CD4-positive, alpha-beta T cell (primary cell): ENCODE measurements around the gene CD44. TPM values are rescaled to one million over a fixed set of nuclear protein-coding genes. Genes with fewer than 3 reads are reported as not detected.
A peak's percentile ranks its signal among the peaks of the same experiment; 100 is the strongest.
"Not testable (repeated sequence)": the region's sequence is repeated elsewhere in the genome, so short reads cannot be mapped to it uniquely, and the experiment has no call there.

Experiments used
- ATAC-seq: fragments of 200-7000 bp; cut with Tn5 transposase; one replicate; pipeline ENCODE4 v1.10.0; 2022; ENCODE audit warnings: mild to moderate bottlenecking; ENCODE audit not compliant: poor library complexity
- CTCF ChIA-PET: fragments of 350-600 bp; sonication (Branson Sonifier 250); formaldehyde crosslinking; loops from one replicate; lab custom pipeline; 2021; ENCODE audit warnings: antibody characterized with exemption, inconsistent platforms; lab: Charles Lee
- POLR2A ChIA-PET: fragments of 350-600 bp; sonication (Branson Sonifier 250); formaldehyde crosslinking; loops from one replicate; lab custom pipeline; 2021; ENCODE audit warnings: antibody characterized with exemption, inconsistent platforms; lab: Charles Lee
- DNase-seq, 14 experiments: peaks; one replicate each; pipeline ENCODE4 v3.0.0-alpha.2; 2013 to 2020; ENCODE audit warnings: mixed read lengths in 2 of 14
- H3K27ac ChIP-seq, 2 donors: one replicate each; pipeline versions ENCODE4 v1.5.1 to v1.7.0; 2013; ENCODE audit warnings: low read length in 2 of 2, low read depth in 1 of 2, mild to moderate bottlenecking in 1 of 2
- H3K27me3 ChIP-seq, 2 experiments: 1 replicate in 1 of 2; 2 replicates in 1 of 2; pipeline versions ENCODE4 v1.6.1 to v1.7.0; 2013; ENCODE audit warnings: low read length in 2 of 2, control low read depth in 1 of 2, mild to moderate bottlenecking in 1 of 2, moderate library complexity in 1 of 2; ENCODE audit not compliant: insufficient read depth in 2 of 2, control insufficient read depth in 1 of 2
- H3K36me3 ChIP-seq: one replicate; pipeline ENCODE4 v1.6.1; 2013; ENCODE audit warnings: low read length, control low read depth; ENCODE audit not compliant: insufficient read depth
- H3K4me1 ChIP-seq: one replicate; pipeline ENCODE4 v1.6.1; 2013; ENCODE audit warnings: low read length, control low read depth; ENCODE audit not compliant: insufficient read depth
- H3K4me3 ChIP-seq: one replicate; pipeline ENCODE4 v1.5.1; 2013; ENCODE audit warnings: mild to moderate bottlenecking, low read length, moderate library complexity
- H3K9me3 ChIP-seq, 2 experiments: 1 replicate in 1 of 2; 2 replicates in 1 of 2; pipeline versions ENCODE4 v1.6.1 to v1.7.0; 2013; ENCODE audit warnings: low read length in 2 of 2, mild to moderate bottlenecking in 2 of 2, control low read depth in 1 of 2, moderate library complexity in 1 of 2; ENCODE audit not compliant: control insufficient read depth in 1 of 2, insufficient read depth in 1 of 2
- H3K27ac Mint-ChIP-seq: one replicate; pipeline ENCODE4 v1.8.0; 2020; ENCODE audit warnings: mixed read lengths
- H3K27me3 Mint-ChIP-seq: one replicate; pipeline ENCODE4 v1.8.0; 2021; ENCODE audit warnings: mixed read lengths
- H3K36me3 Mint-ChIP-seq: one replicate; pipeline ENCODE4 v1.8.0; 2021; ENCODE audit warnings: low read depth, mixed read lengths
- H3K4me1 Mint-ChIP-seq: one replicate; pipeline ENCODE4 v1.8.0; 2021; ENCODE audit warnings: low read depth, mixed read lengths
- H3K4me3 Mint-ChIP-seq: one replicate; pipeline ENCODE4 v1.8.0; 2020; ENCODE audit warnings: mild to moderate bottlenecking, mixed read lengths
- H3K9me3 Mint-ChIP-seq: one replicate; pipeline ENCODE4 v1.8.0; 2020; ENCODE audit warnings: mixed read lengths
- intact Hi-C, 2 experiments: fragments of 100-400 bp; cut with DNase I in 1 of 2; cut with micrococcal nuclease in 1 of 2; formaldehyde crosslinking; loops; one replicate each; pipeline versions ENCODE4 v1.15.1 to v1.9.0; 2023 to 2025; cut with DNase I, micrococcal nuclease
- polyA plus RNA-seq, 2 donors: library from polyadenylated mRNA; unstranded; fragments of 120-200 nt; gene quantifications; one replicate each; pipeline ENCODE4 v1.2.1, GENCODE V29; 2013
- total RNA-seq, 174 experiments: library from RNA in 2 of 174; stranded (reverse) in 2 of 174; gene quantifications; one replicate each; pipeline ENCODE4 v1.2.3 and lab custom pipeline; 2021 to 2026
- TF ChIP-seq, protein P1 (sequence below): fragments of 200-600 bp; IDR thresholded peaks from one replicate; pipeline ENCODE4 v1.8.0; 2022; ENCODE audit warnings: antibody characterized with exemption, mild to moderate bottlenecking

CD44 gene
- 1,000 to 10,000 TPM; 1,283 to 1,330 TPM for total RNA-seq
- polyA plus RNA-seq (2013, experiment 1 of 2) = 511 TPM
- polyA plus RNA-seq (2013, experiment 2 of 2) = 482 TPM
- total RNA-seq (lab: John Stamatoyannopoulos, UW) = 148 to 3,107 (median 876) reads per million in 172 experiments

DNA sequence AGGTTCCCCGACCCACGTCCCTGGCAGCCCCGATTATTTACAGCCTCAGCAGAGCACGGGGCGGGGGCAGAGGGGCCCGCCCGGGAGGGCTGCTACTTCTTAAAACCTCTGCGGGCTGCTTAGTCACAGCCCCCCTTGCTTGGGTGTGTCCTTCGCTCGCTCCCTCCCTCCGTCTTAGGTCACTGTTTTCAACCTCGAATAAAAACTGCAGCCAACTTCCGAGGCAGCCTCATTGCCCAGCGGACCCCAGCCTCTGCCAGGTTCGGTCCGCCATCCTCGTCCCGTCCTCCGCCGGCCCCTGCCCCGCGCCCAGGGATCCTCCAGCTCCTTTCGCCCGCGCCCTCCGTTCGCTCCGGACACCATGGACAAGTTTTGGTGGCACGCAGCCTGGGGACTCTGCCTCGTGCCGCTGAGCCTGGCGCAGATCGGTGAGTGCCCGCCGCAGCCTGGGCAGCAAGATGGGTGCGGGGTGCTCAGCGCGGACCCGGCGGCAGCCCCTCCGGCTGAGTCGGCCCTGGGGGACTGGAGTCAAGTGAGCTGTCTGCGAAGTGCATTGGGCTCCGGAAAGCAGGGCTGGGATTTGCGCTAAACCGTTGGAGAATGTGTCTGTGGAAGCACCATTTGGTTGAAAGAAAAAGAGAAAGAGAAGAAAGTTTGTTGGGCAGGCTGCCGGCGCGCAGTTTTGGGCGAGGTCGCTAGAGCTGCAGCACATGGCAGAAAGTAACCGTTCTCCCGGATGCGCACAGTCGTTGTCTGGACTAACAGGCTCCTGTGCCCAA, at the start of gene CD44:
CD44 (plus strand) TSS at position 229 of the 779 bp plus-strand sequence; CDS start at position 362, 133 bp downstream.
- H3K27me3 ChIP-seq = no peaks in the 10 kb centered on the region
- no peaks in the 10 kb centered on the region for H3K9me3 Mint-ChIP-seq
- intact Hi-C loops = loop anchor here (1.0 to 5.0 kb wide), 5 partner anchors 56 to 142 kb away; no protein-coding TSS in a partner anchor
- DNase-seq = peak; percentile 70 to 95 (median 80)
- no peaks in the 10 kb centered on the region for H3K9me3 ChIP-seq
- H3K36me3 ChIP-seq = peaks cover 15% of the 10 kb centered on the region
- peaks cover 55% of the 10 kb centered on the region for H3K4me1 Mint-ChIP-seq
- ChIA-PET CTCF (interaction anchor here (3.4 to 3.6 kb wide), 2 partner anchors 92 to 95 kb away, joined by 13 read pairs; no protein-coding TSS in a partner anchor), POLR2A (interaction anchor here (0.6 to 9.5 kb wide), 32 partner anchors 11 to 222 kb away, joined by 3 to 317 read pairs (median 6); no protein-coding TSS in a partner anchor)
- peak within 1 kb of the TSS; percentile 97 for H3K4me3 Mint-ChIP-seq
- peak; percentile 77 for ATAC-seq
- peak within 1 kb of the TSS; percentile 79 to 97 for H3K27ac ChIP-seq
- peaks cover 62% of the 10 kb centered on the region for H3K36me3 Mint-ChIP-seq
- peak within 1 kb of the TSS; percentile 96 for H3K27ac Mint-ChIP-seq
- TF ChIP-seq, protein P1, sequence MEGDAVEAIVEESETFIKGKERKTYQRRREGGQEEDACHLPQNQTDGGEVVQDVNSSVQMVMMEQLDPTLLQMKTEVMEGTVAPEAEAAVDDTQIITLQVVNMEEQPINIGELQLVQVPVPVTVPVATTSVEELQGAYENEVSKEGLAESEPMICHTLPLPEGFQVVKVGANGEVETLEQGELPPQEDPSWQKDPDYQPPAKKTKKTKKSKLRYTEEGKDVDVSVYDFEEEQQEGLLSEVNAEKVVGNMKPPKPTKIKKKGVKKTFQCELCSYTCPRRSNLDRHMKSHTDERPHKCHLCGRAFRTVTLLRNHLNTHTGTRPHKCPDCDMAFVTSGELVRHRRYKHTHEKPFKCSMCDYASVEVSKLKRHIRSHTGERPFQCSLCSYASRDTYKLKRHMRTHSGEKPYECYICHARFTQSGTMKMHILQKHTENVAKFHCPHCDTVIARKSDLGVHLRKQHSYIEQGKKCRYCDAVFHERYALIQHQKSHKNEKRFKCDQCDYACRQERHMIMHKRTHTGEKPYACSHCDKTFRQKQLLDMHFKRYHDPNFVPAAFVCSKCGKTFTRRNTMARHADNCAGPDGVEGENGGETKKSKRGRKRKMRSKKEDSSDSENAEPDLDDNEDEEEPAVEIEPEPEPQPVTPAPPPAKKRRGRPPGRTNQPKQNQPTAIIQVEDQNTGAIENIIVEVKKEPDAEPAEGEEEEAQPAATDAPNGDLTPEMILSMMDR = no peak
- H3K4me3 ChIP-seq = peak within 1 kb of the TSS; percentile 88
- no peaks in the 10 kb centered on the region for H3K27me3 Mint-ChIP-seq
- peaks cover 46% of the 10 kb centered on the region for H3K4me1 ChIP-seq

DNA sequence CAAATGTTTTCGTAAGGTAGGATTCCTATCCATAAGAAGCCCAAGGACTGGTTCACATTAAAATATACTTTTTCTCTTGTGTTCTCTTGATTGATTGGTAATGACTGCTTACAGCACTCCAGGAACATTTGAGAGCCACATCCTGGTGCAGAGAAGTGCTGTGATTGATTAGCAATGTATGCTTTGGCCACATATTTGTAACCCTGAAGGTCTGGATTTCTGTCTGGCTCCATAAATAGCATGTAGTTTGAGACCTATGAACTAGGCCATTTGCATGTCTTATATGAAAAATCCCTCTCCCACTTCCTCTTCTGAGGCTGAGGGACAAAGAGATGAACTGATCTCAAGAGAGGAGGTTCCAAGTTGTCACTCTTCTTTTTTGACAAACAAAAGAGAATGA, 49.3 kb upstream of the CD44 start:
- CTCF ChIA-PET = interaction anchor here (0.9 kb wide), 1 partner anchor 11 kb away, joined by 3 read pairs; no protein-coding TSS in a partner anchor

DNA sequence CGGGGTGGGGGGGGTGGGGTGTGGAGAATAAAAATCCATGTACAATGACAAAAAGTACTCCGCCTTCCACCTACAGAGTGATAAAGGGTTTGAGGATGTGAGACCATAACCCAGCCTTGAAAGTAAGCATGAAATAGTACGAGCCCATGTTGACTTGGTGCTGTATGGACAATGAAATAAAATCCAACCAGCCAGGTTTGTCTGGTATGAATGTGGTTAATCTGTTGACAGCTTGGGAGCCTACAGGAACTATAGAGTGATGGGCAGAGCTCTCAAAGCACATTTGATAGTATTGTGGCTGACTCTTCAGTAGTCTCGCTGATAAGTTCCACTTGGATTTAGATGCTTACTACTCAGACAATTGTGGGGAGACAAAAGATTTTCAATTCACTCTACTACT, 48.8 kb upstream of the CD44 start:
- intact Hi-C loops = no loop called here
- peaks cover 86% of the 10 kb centered on the region for H3K4me1 Mint-ChIP-seq
- Histone ChIP-seq H3K4me1 (peaks cover 35% of the 10 kb centered on the region), H3K4me3 (no peak overlapping the region), H3K27ac (no peak overlapping the region), H3K36me3 (no peaks in the 10 kb centered on the region), H3K27me3 (no peaks in the 10 kb centered on the region), H3K9me3 (no peaks in the 10 kb centered on the region)
- DNase-seq (no peak), ATAC-seq (no peak)
- H3K36me3 Mint-ChIP-seq = no peaks in the 10 kb centered on the region
- ChIA-PET CTCF (no interaction called here), POLR2A (no interaction called here)
- H3K4me3 Mint-ChIP-seq = no peak overlapping the region
- no peaks in the 10 kb centered on the region for H3K9me3 Mint-ChIP-seq
- TF ChIP-seq, protein P1 = no peak
- no peak overlapping the region for H3K27ac Mint-ChIP-seq
- H3K27me3 Mint-ChIP-seq = no peaks in the 10 kb centered on the region

More for the DNA sequence above, 49.3 kb upstream of the CD44 start:
- intact Hi-C loops = loop anchor here in 1 of 2 experiments (2.0 to 5.0 kb wide), 4 partner anchors 47 to 298 kb away; no protein-coding TSS in a partner anchor
- Mint-ChIP-seq H3K27ac (no peak overlapping the region), H3K4me1 (peaks cover 86% of the 10 kb centered on the region), H3K4me3 (no peak overlapping the region), H3K36me3 (no peaks in the 10 kb centered on the region), H3K27me3 (no peaks in the 10 kb centered on the region), H3K9me3 (no peaks in the 10 kb centered on the region)
- H3K4me1 ChIP-seq = peaks cover 39% of the 10 kb centered on the region
- H3K36me3 ChIP-seq = no peaks in the 10 kb centered on the region
- no peak overlapping the region for H3K4me3 ChIP-seq
- TF ChIP-seq, protein P1 = no peak
- POLR2A ChIA-PET = interaction anchor here (0.7 kb wide), 1 partner anchor 245 kb away, joined by 3 read pairs; no protein-coding TSS in a partner anchor
- no peaks in the 10 kb centered on the region for H3K27me3 ChIP-seq
- no peak overlapping the region for H3K27ac ChIP-seq
- no peaks in the 10 kb centered on the region for H3K9me3 ChIP-seq
- no peak for DNase-seq
- ATAC-seq = no peak

DNA sequence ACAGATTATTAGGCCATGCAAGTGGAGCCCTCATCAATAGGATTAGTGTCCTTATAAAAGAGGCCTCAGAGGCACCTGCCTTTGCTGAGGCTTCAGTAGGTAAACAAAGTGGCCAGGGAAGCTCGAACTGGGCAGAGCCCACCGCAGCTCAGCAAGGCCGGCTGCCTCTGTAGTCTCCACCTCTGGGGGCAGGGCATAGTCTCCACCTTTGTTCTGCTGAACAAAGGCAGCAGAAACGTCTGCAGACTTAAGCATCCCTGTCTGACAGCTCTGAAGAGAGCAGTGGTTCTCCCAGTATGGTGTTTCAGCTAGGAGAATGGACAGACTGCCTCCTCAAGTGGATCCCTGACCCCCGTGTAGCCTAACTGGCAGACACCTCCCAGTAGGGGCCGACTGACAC, 48.0 kb upstream of the CD44 start:
- H3K27ac ChIP-seq, POLR2A ChIA-PET, H3K4me3 Mint-ChIP-seq, H3K4me3 ChIP-seq, CTCF ChIA-PET, DNase-seq, intact Hi-C loops, H3K27me3 Mint-ChIP-seq, ATAC-seq, H3K9me3 ChIP-seq, H3K36me3 Mint-ChIP-seq, H3K27me3 ChIP-seq, H3K36me3 ChIP-seq, H3K9me3 Mint-ChIP-seq, H3K27ac Mint-ChIP-seq: not testable (repeated sequence)
- H3K4me1 ChIP-seq = peaks cover 29% of the 10 kb centered on the region
- H3K4me1 Mint-ChIP-seq = peaks cover 86% of the 10 kb centered on the region
